GM12891 (cell line): ENCODE measurements around the gene KRT6C.

ENCODE experiments used
- PAX5 ChIP-seq: IDR thresholded peaks from 2 replicates; pipeline ENCODE4 v1.6.1; 2011; ENCODE audit warnings: low read length, moderate library complexity, mild to moderate bottlenecking; ENCODE audit not compliant: insufficient read depth, severe bottlenecking
- POLR2A ChIP-seq: IDR thresholded peaks from 2 replicates; pipeline ENCODE4 v1.6.1; 2011; ENCODE audit warnings: low read depth, low read length, control low read depth
- POLR2AphosphoS5 ChIP-seq: IDR thresholded peaks from 2 replicates; pipeline ENCODE4 v1.6.1; 2011; ENCODE audit warnings: low read depth, low read length, control low read depth
- POU2F2 ChIP-seq: IDR thresholded peaks from 2 replicates; pipeline ENCODE4 v1.6.1; 2011; ENCODE audit warnings: low read depth, mild to moderate bottlenecking, control low read depth, low read length, moderate library complexity
- SPI1 ChIP-seq: IDR thresholded peaks from 2 replicates; pipeline ENCODE4 v1.6.1; 2011; ENCODE audit warnings: low read depth, low read length, control low read depth
- TAF1 ChIP-seq: IDR thresholded peaks from 2 replicates; pipeline ENCODE4 v1.6.1; 2011; ENCODE audit warnings: low read depth, low read length, control low read depth

DNA sequence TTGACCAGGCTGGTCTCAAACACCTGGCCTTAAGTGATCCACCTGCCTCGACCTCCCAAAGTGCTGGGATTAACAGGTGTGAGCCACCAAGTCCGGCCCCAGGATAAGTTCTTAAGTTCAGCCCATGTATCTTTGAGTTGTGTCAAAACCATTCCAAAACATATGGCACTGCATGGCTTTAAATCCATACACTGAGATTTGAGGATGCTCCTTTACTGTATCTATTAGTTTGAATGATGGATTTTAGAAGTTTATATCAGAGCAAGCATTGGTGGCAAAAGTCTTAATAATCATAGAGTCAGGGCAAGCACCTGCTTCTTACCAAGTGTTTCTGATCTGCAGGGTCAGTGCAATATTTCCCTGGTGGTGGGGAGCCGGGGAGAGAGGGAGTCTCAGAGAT, 27.7 kb downstream of the KRT6C start:
- TF ChIP-seq POLR2A (no peak), PAX5 (no peak), POLR2AphosphoS5 (no peak), SPI1 (no peak), TAF1 (no peak), POU2F2 (no peak)
